ENCODE results near the gene FBXW7. TPM values are rescaled to one million over a fixed set of nuclear protein-coding genes. Genes with fewer than 3 reads are reported as not detected.

FBXW7 gene
- total RNA-seq, 4 donors from 2014 or later, result 11.6 to 125 (median 49.5) TPM

- TF ChIP-seq, protein P1, sequence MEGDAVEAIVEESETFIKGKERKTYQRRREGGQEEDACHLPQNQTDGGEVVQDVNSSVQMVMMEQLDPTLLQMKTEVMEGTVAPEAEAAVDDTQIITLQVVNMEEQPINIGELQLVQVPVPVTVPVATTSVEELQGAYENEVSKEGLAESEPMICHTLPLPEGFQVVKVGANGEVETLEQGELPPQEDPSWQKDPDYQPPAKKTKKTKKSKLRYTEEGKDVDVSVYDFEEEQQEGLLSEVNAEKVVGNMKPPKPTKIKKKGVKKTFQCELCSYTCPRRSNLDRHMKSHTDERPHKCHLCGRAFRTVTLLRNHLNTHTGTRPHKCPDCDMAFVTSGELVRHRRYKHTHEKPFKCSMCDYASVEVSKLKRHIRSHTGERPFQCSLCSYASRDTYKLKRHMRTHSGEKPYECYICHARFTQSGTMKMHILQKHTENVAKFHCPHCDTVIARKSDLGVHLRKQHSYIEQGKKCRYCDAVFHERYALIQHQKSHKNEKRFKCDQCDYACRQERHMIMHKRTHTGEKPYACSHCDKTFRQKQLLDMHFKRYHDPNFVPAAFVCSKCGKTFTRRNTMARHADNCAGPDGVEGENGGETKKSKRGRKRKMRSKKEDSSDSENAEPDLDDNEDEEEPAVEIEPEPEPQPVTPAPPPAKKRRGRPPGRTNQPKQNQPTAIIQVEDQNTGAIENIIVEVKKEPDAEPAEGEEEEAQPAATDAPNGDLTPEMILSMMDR (IDR thresholded peaks at IDR 0.05), result no peak
- no peak for TF ChIP-seq POLR2AphosphoS5 (IDR thresholded peaks at IDR 0.05)
- no peak for TF ChIP-seq POLR2A (IDR thresholded peaks at IDR 0.05)
- no peak for TF ChIP-seq EP300 (IDR thresholded peaks at IDR 0.05; ENCODE audit: low read depth)
- WGBS, 2 donors (ENCODE audit: low coverage in 1 of 2), result 95 to 97% methylated on average over 6 to 16 of the region's 16 CpGs
- Histone ChIP-seq H3K4me1 (peaks cover 6 to 18% (median 10%) of the 10 kb centered on the region in 4 donors), H3K36me3 (no peaks in the 10 kb centered on the region), H3K9me3 (no peaks in the 10 kb centered on the region), H3K4me3 (no peak overlapping the region), H3K27me3 (no peaks in the 10 kb centered on the region), H3K27ac (no peak overlapping the region)
- in situ Hi-C loops (cut with MboI; ENCODE audit: low pct_ligation_motif_present in 1 of 4, low pct_unique_long_range_greater_than_20kb in 1 of 4, low sequenced_read_pairs in 3 of 4), result no loop called here
- no peak for DNase-seq
- intact Hi-C loops (cut with DNase I; ENCODE audit: low total_unique reads), result no loop called here
These were observed 3.8 kb upstream of the FBXW7 start for GRCh38 chr4:152539556-152540292.

- Histone ChIP-seq H3K27ac (peak overlapping the region; percentile 92 to 99 (median 96)), H3K27me3 (no peaks in the 10 kb centered on the region), H3K4me1 (peaks cover 16 to 34% (median 26%) of the 10 kb centered on the region in 4 donors), H3K4me3 (peak overlapping the region in 1 of 4 donors; percentile 92), H3K36me3 (no peaks in the 10 kb centered on the region), H3K9me3 (no peaks in the 10 kb centered on the region)
- TF ChIP-seq POLR2AphosphoS5 (IDR thresholded peaks at IDR 0.05) (no peak), EP300 (IDR thresholded peaks at IDR 0.05; ENCODE audit: low read depth) (no peak), POLR2A (IDR thresholded peaks at IDR 0.05) (no peak)
- TF ChIP-seq, protein P1 (IDR thresholded peaks at IDR 0.05), result no peak
- 43 to 47% methylated on average over 1 of the region's 1 CpG for WGBS, 2 donors (ENCODE audit: low coverage in 1 of 2)
- DNase-seq, result no peak
- in situ Hi-C loops (cut with MboI; ENCODE audit: low pct_ligation_motif_present in 1 of 4, low pct_unique_long_range_greater_than_20kb in 1 of 4, low sequenced_read_pairs in 3 of 4), result no loop called here
- intact Hi-C loops (cut with DNase I; ENCODE audit: low total_unique reads), result no loop called here
These were observed 2.0 kb upstream of the FBXW7 start for GRCh38 chr4:152537881-152538280.

DNA sequence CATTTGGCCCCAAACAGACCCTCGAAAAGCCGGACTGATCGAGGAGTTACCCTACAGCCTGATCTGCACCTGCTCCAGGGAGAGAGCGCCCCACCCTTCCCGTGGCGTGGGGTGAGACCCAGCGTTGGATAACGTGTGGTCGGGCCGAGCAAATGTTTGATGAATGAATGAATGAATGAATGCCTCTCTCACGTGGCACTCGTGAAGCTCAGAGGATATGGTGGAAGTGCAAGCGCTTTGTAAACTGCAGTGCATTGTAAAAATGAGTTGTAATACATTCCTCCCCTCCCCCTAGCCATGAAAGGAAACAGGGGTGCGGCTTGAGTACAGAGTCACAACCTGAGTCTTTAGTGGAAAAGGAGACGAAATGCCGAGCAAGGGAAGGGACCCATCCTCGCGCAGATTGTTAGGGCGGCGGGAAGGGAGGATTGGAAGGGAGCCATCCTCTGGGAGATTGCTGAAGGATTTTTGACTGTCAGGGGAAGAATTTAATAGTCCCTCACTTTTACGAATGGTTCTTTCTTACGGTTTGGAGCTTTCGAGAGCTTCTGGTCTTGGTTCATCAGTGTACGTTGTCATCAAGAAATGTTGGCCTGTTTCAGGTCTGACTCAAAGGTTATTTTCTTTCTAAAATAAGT, 772 bp upstream of the FBXW7 start:
- Histone ChIP-seq H3K9me3 (no peaks in the 10 kb centered on the region), H3K4me1 (peaks cover 16 to 46% (median 27%) of the 10 kb centered on the region in 4 donors)

GRCh38 chr4:152535360-152535902, 461 bp downstream of the FBXW7 start:
- no peaks in the 10 kb centered on the region for H3K9me3 ChIP-seq
- peak overlapping the region; percentile 76 to 99 (median 91) for H3K4me3 ChIP-seq
- peak overlapping the region; percentile 92 to 99 (median 96) for H3K27ac ChIP-seq
- peak; percentile 24 for DNase-seq
- 1% methylated on average over 26 of the region's 60 CpGs; no CpG with 5 or more reads in 1 of the 2 donors for WGBS, 2 donors (ENCODE audit: low coverage in 1 of 2)
- in situ Hi-C loops (cut with MboI; ENCODE audit: low pct_ligation_motif_present in 1 of 4, low pct_unique_long_range_greater_than_20kb in 1 of 4, low sequenced_read_pairs in 3 of 4), result no loop called here
- intact Hi-C loops (cut with DNase I; ENCODE audit: low total_unique reads), result no loop called here
- H3K27me3 ChIP-seq, result no peaks in the 10 kb centered on the region
- TF ChIP-seq, protein P1 (IDR thresholded peaks at IDR 0.05), result no peak
- TF ChIP-seq EP300 (IDR thresholded peaks at IDR 0.05; ENCODE audit: low read depth), result no peak
- TF ChIP-seq POLR2A (IDR thresholded peaks at IDR 0.05), result no peak
- no peak for TF ChIP-seq POLR2AphosphoS5 (IDR thresholded peaks at IDR 0.05)
- peaks cover 16 to 52% (median 28%) of the 10 kb centered on the region in 4 donors for H3K4me1 ChIP-seq
- no peaks in the 10 kb centered on the region for H3K36me3 ChIP-seq

More for the DNA sequence above, 772 bp upstream of the FBXW7 start:
- TF ChIP-seq, protein P1 (IDR thresholded peaks at IDR 0.05), result no peak
- peak in 1 of 3 donors; percentile 40 for TF ChIP-seq POLR2AphosphoS5 (IDR thresholded peaks at IDR 0.05)
- peak overlapping the region; percentile 92 to 99 (median 96) for H3K27ac ChIP-seq
- H3K4me3 ChIP-seq, result peak overlapping the region; percentile 35 to 99 (median 84)
- H3K36me3 ChIP-seq, result no peaks in the 10 kb centered on the region
- intact Hi-C loops (cut with DNase I; ENCODE audit: low total_unique reads), result no loop called here
- peak; percentile 69 for DNase-seq
- H3K27me3 ChIP-seq, result no peaks in the 10 kb centered on the region
- in situ Hi-C loops (cut with MboI; ENCODE audit: low pct_ligation_motif_present in 1 of 4, low pct_unique_long_range_greater_than_20kb in 1 of 4, low sequenced_read_pairs in 3 of 4), result no loop called here
- WGBS, 2 donors (ENCODE audit: low coverage in 1 of 2), result 0 to 1% methylated on average over 11 to 21 of the region's 24 CpGs

All from transverse colon (tissue), 4 donors.